Activated effector memory CD4-positive, alpha-beta T cell treated with anti-CD3 and anti-CD28 coated beads, Interleukin-2, amount 50 U/mL, for 16 hours (primary cell): ENCODE results near the gene TLE2.

Source experiments
- DNase-seq: peaks from one replicate; pipeline ENCODE4 v3.0.0-alpha.2; 2020

TLE2 gene

DNA sequence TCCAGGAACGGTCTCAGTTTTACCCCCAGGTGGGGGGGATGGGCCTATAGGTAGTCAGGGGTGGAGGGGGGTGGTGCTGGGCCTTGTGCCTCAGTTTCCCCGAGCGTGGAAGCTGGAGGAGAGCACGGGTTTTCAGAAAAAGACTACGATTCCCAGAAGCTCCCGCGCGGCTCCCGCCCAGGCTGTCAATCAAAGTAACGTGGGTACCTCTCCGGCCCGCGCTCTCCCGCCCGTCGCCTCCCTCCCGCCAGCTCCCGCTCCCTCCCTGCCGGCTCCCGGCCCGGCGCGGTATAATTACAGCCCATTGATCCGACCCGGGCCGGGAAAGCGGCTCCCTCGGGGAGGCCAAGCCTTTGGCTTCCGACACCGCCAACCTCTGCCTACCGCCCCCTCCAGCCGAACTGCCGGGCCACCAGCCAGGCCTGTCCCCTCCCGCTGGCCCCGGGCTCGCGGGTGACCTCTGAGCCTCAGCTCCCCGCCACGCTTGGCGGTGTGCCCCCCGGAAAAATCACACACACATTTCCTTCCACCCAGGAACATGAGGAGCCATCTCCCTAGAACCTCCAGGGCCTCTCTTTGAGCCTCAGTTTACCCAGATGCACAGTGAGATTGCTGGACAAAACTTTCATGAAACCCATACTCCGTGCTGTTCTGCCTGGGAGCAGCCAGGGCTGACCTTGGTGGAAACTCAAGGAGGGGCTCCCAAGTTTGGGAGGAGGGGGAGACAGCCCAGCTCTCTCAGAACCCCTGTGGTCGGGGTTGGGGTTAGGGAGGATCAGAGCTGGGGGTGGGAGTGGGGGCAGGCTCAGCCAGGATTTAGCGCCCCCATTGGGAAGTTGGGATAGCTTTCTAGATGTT, 7.3 kb upstream of the TLE2 start:
- peak; percentile 92 for DNase-seq

DNA sequence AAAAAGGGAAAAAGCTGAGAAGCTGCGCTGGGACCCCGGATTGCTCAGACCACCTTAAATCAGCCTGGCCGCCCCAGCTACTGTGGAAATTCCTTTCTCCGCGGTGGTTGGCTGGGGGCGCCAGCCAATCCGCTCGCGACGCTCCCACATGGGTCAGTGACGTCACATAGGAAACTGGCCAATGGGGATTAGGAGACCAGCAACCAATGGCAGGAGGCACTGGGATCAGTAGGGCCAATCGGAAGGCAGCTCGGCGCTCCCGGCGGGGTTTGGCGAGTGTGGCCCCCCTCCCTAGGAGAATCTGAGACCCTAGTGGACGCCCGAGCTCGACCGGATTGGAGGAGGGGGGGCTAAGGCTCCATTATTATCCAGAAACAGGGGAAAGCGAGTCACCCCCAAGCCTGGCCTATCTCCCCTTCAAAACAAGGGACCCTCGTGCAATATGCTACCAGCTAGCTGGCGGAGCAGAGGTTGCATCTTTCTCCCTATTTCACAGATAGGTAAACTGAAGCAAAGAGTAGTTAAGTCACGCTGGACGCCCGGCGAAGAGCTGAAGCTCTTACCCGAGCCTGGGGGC, 6.5 kb upstream of the TLE2 start:
- peak; percentile 97 for DNase-seq

DNA sequence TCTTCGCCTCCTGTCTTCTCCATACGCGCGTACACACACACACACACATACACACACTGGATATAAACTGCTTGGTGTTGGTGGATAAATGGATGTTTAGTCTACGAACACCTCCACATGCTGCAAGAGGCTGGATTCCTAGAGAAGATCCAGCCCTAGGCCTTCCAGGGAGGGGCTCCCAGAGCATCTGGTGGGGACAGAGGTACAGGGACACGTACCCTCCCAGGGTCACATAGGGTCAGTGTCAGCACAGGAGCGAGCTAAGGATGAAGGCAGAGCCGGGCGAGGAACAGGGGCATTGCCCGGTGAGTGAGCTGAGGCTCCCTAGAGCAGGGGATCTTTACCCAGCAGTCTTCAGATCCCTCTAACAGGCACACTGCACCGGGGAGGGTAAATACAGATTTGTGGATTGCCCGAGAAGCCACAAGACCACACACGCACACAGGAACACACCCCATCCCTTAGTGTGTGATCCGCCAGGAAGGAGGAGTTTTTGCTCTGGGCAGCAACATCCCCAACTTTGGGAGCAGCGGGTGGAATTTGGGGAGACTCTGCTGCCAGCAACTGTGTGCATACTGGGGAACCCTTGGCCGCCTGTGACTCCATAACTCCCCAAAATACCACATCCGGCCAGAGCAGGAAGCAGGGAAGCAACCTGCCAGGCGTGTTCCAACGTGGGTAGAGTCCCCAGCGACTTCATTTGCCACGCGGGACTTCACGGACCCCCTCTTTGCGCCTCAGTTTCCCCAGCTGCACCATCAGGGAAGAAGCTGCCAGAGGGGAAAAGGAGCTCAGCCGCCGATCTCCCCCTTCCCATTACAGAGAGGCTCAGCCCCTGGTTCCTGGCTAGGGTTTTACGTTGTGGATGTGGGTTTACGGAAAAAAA, 5.8 kb upstream of the TLE2 start:
- DNase-seq: peak; percentile 79

DNA sequence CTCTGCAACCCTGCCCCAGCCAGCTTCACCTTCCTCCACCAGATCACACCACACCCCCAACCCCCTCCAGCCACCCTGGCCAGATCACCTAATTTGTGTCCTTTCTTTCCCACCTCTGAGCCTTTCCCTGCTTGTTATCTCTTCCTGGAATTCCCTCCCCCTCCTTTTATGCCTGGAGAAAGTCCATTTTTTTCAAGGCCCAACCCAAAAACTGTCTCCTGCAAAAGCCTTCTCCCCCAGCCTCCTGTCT, 5.3 kb upstream of the TLE2 start:
- no peak for DNase-seq

DNA sequence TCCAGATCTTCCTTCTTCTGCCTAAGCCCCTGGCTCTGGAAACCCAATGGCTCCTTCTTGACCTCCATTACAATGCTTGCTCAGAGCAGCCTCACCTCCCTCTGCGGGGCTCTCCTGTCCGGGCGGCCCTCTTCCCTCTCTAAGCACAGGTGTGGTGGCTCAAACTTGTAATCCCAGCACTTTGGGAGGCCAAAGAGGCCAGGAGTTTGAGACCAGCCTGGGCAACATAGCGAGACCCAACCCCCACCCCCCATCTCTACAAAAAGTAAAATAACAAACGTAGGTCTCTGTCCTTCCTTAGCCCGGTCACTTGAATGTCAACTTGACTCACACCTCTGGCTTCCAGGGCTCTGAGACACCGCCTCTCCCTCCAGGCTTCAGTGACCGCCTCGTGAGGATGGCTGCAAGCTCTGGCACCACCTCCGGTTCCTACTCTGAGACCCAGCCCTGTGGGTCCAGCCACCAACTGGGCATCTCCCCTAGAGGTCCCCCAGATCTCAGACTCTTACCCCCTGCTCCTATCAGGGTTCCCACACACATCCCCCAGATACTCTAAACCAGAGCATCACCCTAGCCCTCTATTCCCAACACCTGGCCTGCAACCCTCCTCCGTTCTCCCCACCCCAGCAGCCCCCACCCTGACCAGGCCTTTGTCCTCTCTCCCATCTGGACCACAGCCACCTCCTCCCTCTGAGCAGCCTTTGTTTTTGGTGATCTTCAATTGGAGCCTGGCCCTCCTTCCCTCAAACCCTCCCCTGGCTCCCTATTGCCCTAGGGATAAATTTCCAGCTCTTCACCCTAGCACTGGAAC, 4.7 kb upstream of the TLE2 start:
- DNase-seq: no peak

DNA sequence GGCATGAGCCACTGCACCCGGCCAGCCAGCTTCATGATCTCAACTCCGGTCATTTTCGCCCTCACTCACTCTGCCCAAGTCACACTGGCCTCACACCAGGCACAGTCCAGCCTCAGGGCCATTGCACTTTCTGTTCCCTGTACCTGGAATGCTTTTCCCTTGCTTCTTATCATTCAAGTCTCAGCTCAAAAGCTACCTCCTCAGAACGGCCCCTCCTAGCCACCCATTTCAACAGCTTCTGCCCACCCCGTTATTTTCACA, 2.5 kb upstream of the TLE2 start:
- DNase-seq: no peak

DNA sequence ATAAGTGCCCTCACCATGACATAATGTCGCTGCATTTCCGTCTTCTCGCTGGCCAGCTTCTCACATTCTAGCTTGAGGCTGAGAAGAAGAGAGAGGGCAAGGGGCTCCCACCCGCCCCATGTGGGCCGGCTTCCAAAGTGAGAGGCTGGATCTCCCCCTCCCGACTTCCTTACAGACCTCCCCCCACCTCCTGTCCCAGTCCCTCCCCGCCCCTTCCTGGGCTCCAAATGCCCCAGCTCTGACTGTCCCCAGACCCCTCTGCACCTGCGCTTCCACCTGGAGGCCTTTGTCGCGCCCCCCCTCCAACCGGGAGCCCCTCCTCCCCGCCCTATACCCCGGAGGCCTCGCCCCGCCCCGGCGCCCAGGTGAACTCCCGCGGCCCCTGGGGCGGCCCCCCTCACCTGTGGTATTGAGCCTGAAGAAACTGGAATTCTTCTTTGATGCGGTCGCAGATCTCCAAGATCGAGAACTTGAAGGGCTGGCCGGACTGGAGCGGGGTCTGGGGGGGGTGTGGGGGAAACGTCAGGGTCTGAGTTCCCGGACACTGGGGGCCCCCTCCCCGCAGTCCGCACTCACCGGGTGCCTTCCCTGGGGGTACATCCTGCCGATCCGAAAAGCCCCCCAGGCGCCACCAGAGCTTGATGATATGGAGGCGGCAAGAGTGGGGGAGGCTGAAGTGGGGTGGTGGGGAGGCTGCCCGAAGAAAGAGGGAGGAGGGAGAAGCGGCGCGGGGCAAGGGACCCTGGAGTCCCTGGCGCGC, 595 bp downstream of the TLE2 start:
- DNase-seq: no peak

DNA sequence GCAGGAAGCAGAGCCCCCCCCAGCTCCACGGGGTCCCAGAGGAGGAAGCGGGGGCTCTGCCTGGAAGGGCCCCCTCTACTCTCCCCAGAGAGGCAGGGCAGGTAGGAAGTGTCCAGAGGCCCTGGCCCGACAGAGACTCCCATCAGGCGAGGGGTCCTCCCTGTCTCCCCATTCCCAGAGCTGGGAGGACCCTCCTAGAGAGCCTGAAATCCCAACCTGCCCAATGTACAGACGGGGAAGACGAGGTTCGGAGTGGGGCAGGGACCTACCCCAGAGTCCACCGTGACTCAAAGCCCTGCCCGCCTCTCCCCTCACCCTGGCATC, 1.1 kb downstream of the TLE2 start:
- no peak for DNase-seq

DNA sequence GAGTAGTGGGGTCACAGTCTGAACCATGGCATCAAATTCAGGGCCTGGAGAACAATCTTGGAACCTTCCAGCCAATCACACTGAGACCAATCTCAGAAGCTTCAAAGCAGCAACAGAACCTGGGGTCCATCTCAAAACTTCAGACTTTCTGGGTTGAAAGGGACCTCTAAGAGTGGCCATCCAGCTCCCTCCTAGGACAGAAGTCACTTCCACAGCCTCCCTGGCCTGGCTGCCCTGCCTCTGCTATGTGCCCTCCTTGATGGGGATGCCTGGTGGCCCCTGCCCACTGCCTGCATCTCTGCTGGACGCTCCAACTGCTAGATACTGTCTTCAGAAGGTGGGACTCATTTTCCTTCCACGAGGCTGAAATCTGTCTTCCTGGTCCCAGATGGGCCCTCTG, 1.8 kb downstream of the TLE2 start:
- no peak for DNase-seq

DNA sequence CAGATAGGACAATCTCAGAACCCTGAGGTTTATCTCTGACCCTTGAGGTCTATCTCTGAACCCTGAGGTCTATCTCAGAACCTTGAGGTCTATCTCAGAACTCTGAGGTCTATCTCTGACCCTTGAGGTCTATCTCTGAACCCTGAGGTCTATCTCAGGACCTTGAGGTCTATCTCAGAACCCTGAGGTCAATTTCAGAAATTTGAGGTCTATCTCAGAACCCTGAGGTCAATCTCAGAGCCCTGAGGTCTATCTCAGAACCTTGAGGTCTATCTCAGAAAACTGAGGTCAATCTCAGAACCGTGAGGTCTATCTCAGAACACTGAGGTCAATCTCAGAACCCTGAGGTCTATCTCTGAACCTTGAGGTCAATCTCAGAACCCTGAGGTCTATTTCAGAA, 2.3 kb downstream of the TLE2 start:
- no peak for DNase-seq

DNA sequence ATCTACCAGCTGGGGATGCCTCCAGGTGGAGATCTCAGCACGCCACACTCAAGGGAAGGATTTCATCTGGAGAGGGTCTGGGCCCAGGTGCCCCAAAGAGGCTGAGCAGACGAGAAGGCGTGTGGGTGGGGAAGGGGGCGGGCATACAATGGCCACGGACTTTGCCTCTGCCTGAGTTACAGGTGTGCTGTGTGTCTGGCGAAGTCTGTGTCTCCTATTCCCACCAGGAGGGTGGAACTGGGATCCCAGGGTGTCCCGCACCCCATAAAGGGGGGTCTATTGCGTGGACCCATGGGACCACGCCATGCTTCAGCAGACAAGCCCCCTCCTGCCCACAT, 3.6 kb downstream of the TLE2 start:
- DNase-seq: no peak

DNA sequence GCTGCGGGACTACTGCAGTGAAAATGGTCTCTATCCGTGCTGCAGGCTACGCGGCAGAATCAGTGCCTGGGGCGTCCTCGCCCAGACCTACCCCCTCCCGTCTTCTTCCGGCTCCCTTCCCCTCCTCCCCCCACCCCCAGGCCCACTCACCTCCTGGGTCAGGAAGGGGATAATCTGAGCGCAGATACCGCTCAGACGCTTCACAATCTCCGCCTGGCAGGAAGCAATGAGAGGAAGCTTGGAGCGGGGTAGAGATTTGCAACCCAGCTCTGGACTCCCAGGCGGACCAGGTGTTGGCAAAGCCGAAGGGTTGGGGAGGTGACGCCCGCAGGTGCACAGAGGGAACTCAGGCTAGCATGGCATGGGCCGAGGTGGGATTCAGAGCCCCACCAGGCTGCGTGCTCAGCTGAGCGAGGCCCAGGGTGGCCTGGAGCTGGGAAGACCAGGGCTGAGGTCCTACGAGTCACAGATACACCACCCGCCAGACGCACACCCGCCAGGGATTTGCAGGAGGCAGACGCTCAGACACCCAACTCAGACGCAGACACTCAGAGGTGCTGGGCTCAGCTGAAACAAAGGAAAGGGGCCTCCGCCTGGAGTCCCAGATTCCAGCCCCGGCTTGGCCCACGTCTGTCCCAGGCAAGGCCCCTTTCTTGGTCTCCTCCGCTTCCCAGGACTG, 4.1 kb downstream of the TLE2 start:
- DNase-seq: no peak

DNA sequence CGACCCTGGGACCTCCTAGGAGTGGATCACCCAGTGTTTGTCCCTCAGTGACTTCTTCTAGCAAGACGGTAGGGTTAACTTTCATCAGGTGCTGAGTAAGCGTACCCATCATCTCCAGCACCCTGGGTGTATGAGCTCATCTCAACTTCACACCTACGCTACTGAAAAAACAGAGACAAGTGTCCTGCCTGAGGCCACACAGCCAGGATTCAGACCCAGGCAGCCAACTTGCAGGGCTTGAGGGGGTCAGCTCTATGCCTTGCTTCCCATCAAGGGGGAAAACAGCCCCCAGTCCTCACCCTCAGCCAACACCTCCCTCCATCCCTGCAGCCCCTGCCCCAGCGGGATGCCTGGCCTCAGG, 4.6 kb downstream of the TLE2 start:
- no peak for DNase-seq

DNA sequence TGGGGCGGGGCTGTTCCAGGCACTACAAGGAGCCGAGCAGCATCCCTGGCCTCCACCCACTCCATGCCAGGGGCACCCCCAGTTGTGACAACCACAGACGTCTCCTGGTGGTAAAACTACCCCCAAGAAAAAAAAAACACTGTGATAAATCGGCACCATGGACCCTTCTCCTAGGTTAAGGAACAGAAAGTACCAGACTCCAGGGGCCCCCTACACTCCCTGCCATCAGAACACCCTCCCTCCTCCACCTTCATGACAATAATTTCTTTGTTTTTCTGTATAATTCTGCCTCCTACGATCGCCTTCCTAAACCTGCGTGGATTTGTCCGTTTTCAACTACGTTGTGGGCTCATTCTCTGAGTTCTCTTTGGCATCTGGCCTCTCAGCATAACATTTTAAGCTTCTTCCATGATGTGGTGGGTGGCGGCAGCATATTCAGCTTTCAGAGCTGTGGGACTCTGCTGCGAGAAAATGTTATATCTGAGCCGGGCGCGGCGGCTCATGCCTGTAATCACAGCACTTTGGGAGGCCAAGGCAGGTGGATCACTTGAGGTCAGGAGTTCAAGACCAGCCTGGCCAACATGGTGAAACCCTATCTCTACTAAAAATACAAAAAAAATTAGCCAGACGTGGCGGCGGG, 8.6 kb downstream of the TLE2 start:
- no peak for DNase-seq

DNA sequence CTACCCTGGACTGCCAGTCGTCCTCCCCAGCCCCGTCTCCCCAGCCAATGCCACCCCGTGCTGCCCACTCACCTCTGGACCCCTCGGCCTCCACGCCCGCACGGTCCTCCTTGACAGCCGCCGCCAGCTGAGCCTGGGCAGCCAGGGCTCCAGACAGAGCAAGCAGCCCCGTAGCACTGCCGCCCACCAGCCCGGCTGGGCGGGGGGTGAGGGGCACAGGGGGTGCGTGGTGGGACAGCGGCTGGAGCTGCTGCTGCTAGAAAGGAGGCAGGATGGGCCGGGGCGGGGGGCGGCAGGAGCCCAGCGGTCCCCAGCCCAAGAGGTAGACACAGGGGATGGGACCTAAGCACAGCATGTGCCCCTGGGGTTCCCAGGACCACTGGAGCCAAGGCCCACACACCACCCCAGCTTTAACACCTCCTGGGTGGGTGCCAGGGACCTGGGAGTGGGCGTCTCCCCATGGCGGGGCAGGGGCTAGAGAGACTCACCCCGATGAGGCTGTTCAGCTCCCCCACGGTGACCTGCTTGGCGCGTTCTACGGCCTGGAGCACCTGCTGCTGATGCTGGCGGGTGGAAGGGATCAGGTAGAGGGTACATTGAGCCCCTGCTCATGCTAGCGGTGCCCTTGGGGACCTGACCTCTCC, 9.7 kb downstream of the TLE2 start:
- no peak for DNase-seq

DNA sequence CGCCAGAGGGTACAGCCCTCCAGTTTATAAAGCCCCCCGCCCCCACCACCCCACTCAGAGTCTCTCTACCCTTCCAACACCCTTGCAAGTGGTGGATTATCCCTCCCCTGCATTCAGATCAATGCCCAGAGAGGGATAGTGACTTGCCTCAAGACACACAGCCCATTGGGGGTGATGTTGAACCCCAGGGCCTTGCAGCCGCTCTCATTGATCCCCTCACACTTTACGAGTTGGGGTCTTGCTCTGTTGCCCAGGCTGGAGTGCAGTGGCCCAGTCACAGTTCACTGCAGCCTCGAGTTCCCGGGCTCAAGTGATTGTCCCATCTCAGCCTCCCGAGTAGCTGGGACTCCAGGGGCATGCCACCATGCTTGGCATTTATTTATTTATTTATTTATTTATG, 11.2 kb downstream of the TLE2 start:
- DNase-seq: no peak

DNA sequence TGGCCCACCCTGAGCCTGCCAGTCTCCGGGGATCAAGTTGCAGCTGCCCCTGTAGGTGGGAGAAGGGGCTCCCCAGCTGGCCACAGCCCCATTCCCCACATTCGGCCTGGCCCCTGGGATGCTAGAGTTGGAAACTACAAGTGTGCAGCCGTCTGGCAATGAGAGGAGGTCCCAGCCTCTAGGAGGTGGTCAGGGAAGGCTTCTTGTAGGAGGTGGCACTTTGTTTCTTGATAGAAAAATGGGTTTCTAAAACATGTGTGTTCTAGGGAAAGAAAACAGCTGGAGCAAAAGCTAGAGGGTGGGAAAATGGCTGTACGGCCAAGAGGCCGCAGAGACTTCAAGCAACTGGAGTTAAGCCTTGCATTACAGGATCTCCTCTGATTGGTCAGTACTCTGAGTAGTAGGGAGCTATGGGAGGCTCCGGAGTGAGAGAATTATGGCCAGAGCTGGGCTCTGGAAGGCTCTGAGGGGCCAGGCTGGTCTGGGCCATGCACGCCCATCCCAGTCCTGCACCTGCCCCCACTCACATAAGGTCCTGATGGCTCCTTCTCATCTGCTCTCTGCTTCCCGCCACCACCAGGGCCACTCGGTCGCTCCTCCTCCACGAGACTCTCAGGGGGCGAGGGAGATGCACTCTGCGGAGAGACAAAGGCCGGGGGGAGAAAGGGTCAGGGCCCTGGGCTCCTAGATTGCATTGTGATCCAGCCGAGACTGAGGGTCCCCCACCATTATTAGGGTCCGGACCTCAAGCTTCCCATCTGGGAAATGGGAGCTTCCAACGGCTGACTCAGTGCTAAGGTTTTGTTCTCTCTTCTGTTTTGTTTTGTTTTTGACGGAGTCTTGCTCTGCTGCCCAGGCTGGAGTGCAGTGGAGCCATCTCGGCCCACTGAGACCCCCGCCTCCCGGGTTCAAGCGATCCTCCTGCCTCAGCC, 13.7 kb downstream of the TLE2 start:
- no peak for DNase-seq

DNA sequence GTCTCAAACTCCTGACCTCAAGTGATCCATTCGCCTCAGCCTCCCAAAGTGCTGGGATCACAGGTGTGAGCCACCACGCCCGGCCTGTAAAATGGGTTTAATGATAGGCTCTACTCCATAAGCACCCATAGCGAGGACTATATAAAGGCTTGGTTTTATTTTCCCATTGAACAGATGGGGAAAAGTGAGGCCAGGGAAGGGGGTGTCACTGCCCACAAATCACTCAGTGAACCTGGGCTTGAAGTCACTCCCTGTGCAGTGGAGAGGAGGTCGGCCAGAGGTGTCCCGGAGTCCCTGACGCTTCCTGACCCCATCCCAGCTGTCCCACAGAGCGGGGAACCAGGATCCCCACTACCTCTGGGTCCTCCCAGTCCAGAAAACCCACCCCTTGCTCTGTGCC, 14.9 kb downstream of the TLE2 start:
- DNase-seq: no peak

DNA sequence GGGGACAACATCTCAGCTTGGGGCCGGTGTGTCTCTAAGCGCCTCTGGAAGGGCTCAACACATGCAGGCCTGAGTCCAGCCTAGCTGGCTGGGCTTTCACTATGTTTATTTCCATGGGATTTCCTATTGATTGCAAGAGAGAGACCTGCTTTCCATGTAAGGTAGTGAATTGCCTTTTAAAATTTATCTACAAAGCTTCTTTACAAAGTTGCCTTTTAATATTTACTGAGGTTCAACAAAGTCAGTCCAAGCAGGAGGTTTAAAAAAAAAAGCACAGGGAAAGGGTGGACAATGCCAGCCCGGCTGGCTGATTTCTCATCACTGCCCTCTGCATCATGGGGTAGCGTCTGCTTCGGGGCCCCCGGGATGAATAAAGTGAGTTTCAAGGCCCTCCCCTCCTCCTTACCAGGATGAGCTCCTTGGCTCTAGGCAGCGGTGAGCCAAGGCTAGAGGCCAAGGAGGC, 15.8 kb downstream of the TLE2 start:
- no peak for DNase-seq

DNA sequence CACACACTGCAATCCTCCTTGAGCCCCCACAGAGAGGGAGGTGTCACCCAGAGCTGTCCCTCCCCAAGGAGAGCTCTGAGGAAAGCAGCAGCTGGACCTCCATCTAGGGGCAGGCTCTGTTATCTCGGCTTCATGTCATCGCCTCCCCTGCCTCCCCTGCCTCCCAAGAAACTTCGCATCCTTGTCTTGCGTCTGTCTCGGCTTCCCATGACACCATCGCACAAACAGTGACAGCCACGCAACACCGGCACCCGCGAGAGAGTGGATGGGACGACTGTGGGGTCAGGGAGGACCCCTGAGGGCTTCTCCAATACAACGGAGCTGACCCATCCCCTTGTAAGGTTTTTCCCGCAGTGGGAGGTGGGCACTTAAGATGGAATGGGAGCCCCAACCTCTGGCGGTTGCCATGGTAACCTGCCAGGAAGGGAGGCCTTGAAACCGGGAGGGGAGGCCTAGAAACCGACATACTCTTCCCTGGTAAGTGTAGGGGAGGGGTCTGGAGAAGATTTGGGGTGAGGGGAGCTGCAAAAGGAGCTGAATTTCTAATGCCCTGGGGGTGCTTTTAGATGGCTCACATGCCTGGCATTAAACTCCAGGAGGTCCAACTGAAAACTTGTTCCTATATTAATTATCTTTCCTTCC, 16.3 kb downstream of the TLE2 start:
- DNase-seq: no peak
